T-helper 22 cell (primary cell): Measurements from ENCODE around the gene PSD4.

ENCODE experiments used
- DNase-seq: peaks from one replicate; pipeline ENCODE4 v3.0.0-alpha.2; 2020; ENCODE audit warnings: low read depth

The PSD4 gene

GRCh38 chr2:113142290-113142689, 31.5 kb upstream of the PSD4 start:
- no peak for DNase-seq

DNA sequence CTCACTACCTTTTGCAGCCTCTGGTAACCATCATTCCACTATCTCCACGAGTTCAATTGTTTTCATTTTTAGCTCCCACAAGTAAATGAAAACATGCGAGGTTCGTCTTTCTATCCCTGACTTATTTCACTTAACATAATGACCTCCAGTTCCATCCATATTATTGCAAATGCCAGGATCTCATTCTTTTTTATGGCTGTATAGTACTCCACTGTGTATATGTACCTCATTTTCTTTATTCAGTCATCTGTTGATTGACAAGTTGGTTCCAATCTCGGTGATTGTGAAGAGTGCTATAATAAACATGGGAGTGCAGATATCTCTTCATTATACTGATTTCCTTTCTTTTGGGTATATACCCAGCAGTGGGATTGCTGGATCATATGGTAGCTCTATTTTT, 29.5 kb upstream of the PSD4 start:
- DNase-seq = no peak

DNA sequence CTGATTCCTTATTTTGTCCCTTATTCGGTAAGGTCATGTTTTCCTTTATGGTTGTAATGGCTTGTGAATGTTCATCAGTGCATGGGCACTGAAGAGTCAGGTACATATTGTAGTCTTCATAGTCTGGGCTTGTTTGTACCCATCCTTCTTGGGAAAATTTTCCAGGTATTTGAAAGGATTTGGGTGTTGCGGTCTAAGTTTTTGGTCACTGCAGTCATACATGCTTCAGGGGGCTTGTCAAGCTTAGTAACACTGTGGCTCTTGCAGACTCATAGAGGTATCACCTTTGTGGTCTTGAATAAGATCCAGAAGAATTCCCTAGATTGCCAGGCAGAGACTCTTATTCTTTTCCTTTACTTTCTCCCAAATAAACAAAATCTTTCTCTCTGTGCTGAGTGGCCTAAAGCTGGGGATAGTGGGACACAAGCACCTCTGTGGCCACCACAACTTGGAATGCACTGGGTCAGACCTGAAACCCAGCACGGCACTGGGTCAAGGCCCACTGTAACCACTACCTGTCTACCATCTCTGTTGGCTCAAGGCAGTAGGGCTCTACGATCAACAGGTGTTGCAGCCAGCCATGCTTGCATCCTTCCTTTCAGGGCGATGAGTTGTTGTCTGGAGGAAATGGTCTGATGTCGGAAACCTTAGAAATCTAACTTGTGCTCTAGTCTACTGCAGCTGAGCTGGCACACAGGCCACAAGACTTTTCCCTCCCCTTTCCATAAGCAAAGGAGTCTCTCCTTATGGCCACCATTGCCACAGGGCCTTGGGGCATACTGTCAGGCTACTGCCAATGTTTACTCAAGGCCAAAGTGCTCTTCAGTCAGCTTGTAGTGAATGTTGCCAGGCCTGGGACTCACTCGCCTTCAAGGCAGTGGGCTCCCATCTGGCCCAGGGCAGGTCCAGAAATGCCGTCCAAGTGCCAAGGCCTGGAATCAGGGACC, 24.9 kb upstream of the PSD4 start:
- DNase-seq = no peak

GRCh38 chr2:113149553-113150257, 24.1 kb upstream of the PSD4 start:
- DNase-seq = no peak

- no peak for DNase-seq
Observed at GRCh38 chr2:113150258-113150601, 23.5 kb upstream of the PSD4 start.

GRCh38 chr2:113155331-113155730, 18.4 kb upstream of the PSD4 start:
- DNase-seq = no peak

DNA sequence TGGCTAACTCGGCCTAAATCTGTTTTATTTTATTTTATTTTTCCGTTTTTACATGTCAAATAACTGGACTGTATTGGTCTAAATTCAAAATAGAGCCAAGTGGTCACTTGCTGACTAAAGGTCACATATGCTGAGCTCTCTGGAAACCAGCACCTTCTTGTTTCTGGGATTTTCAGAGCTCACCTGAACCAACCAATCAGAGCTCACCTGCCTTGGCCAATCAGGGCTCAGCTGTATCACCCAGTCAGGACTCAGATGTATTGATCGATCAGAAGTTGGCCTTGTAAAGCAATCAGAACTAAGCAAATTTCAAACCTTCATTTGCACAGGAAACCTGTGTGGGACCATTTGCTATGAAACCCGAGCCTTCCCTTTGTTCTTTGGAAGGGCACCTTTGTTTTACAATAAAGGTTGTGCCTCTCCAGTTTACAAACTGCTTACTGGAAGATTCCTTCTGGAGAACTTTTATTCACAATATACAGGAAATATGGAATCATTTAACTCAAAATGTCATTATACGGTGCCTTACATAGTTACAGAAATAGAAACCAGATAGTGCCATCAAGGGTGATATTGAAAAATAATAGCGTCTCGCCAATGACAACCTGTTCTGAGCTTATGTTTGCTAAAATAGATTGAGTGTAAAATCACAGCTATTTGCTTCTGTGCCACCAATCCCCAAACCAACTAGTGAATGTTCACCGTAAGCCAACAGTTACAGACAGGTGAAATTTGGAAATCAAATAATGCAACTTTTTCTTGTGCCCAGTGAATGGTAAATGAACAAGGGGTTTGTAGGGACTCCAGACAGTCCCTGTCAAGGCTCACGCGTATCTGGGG, 17.3 kb upstream of the PSD4 start:
- DNase-seq = no peak

GRCh38 chr2:113157118-113157896, 16.5 kb upstream of the PSD4 start:
- no peak for DNase-seq

DNA sequence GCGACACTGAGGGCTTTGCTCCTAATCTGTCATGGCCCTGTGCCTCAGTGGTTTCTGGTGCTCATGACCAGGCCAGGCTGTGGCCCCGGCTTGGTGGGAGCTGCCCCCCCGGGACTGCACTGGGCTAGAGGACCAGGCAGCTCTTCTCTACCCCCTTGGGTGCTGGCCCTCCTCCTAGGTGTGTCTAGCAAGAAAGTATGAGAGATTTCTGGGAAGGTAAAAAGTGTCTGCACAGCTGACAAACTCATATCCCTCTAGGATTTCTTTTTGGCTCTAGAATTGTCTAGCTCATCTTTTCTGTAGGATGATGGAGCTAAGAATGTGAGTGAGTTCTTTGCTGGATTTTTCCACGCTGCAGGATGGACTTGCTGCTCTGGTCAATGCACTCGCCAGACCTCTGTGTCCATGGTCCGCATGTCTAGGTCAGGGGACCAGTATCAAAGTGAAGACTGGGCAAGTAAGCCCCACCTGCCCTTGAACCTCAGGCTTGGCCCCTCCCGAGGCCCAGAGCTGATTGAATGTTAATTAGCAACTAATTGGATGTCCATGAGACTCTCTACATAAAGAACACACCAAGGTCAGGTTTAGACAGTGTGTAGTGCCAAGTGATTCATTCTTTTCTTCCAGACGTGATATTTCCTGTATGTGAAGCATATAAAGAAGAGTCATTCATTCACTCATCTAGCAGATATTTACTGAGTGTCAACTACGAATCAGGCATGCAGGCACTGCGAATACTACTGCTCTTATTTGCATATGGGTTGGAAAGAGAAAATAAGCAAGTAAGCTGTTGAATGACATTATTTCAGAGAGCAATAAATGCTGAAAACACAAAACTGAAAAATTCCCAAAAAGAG, 15.6 kb upstream of the PSD4 start:
- no peak for DNase-seq

- DNase-seq = no peak
Observed at GRCh38 chr2:113158884-113159553, 14.8 kb upstream of the PSD4 start.

DNA sequence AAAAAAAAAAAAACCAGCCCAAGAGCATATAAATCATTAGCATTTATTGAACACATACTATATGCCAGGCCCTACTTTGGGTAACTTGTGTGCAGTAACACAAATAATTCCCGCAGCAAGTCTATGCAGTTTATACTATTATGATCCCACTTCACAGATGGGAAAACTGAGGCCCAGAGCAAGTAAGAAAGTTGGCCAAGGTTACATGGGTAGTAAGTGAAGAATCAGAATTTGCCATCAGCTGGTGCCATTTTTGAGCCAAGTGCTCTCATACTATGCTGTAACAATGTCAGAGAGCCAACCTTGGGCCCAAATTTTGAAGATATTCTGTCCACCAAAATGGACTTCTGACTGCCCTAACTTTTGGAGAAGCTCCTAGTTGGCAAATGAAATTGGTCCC, 13.5 kb upstream of the PSD4 start:
- no peak for DNase-seq

GRCh38 chr2:113160962-113161361, 12.8 kb upstream of the PSD4 start:
- no peak for DNase-seq

DNA sequence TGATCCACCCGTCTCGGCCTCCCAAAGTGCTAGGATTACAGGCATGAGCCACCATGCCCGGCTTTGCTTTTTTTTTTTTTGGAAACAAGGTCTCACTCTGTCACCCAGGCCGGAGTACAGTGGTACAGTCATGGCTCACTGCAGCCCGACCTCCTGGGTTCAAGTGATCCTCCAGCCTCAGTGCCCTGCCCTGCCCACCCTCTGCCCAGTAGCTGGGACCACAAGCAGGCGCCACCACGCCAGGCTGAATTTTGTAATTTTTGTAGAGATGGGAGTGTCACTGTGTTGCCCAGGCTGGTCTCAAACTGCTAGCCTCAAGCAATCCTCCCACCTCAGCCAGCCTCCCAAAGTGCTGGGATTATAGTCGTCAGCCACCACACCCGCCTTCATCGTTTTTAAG, 11.6 kb upstream of the PSD4 start:
- no peak for DNase-seq

GRCh38 chr2:113162869-113163268, 10.9 kb upstream of the PSD4 start:
- DNase-seq = no peak

- DNase-seq = no peak
Observed at GRCh38 chr2:113164215-113164929, 9.4 kb upstream of the PSD4 start.

DNA sequence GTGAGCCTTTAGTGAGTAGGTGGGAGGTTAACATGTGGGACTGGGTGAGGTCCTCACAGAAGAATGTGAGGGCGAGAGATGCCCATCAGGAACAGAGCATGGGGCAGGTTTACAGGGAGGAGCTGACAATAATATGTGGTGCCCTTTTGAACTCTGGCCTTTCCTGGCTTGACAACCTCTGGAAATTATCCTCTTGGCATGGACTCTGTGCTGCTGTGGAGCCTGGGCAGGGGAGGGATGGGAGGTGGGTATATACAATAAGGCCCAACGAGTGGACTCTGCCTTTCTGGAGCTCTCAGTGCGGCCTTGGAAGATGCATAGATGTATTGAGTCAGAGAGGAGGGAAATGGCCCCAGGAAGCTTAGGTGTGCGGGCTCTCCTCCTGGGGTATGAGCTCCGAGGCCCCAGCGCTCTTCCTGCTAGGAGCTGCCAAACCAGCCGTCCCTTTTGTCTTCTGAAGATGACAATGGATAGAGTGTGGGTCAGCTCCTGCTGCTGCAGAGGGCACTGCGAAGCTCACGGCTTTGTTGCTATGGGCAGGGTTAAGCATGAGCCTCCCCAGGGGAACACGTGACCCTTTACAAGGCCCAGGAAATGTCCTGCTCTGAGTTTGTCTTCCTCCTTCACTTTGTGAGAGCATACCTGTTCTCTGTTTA, 8.7 kb upstream of the PSD4 start:
- DNase-seq = no peak

GRCh38 chr2:113166187-113166645, 7.6 kb upstream of the PSD4 start:
- no peak for DNase-seq

- DNase-seq = no peak
Observed at GRCh38 chr2:113167115-113167932, 6.4 kb upstream of the PSD4 start.
